ENCODE measurements around the gene TRPM3.

GRCh38 chr9:70542311-70542931, 579.0 kb downstream of the TRPM3 start:
- TF ChIP-seq CTCF (tag by site-specific recombination; IDR thresholded peaks at IDR 0.05), result no peak
- TF ChIP-seq, protein P1, sequence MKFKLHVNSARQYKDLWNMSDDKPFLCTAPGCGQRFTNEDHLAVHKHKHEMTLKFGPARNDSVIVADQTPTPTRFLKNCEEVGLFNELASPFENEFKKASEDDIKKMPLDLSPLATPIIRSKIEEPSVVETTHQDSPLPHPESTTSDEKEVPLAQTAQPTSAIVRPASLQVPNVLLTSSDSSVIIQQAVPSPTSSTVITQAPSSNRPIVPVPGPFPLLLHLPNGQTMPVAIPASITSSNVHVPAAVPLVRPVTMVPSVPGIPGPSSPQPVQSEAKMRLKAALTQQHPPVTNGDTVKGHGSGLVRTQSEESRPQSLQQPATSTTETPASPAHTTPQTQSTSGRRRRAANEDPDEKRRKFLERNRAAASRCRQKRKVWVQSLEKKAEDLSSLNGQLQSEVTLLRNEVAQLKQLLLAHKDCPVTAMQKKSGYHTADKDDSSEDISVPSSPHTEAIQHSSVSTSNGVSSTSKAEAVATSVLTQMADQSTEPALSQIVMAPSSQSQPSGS (tag by site-specific recombination; IDR thresholded peaks at IDR 0.05; ENCODE audit: low read depth), result no peak
- no peak for TF ChIP-seq ZNF302 (tag by site-specific recombination; IDR thresholded peaks at IDR 0.05; ENCODE audit: low read depth)
- TF ChIP-seq ZNF311 (tag by site-specific recombination; IDR thresholded peaks at IDR 0.05; ENCODE audit: borderline replicate concordance), result no peak
- no peak for TF ChIP-seq ZNF175 (tag by site-specific recombination; IDR thresholded peaks at IDR 0.05)
- TF ChIP-seq YY2 (tag by site-specific recombination; IDR thresholded peaks at IDR 0.05), result no peak
- TF ChIP-seq, protein P2, sequence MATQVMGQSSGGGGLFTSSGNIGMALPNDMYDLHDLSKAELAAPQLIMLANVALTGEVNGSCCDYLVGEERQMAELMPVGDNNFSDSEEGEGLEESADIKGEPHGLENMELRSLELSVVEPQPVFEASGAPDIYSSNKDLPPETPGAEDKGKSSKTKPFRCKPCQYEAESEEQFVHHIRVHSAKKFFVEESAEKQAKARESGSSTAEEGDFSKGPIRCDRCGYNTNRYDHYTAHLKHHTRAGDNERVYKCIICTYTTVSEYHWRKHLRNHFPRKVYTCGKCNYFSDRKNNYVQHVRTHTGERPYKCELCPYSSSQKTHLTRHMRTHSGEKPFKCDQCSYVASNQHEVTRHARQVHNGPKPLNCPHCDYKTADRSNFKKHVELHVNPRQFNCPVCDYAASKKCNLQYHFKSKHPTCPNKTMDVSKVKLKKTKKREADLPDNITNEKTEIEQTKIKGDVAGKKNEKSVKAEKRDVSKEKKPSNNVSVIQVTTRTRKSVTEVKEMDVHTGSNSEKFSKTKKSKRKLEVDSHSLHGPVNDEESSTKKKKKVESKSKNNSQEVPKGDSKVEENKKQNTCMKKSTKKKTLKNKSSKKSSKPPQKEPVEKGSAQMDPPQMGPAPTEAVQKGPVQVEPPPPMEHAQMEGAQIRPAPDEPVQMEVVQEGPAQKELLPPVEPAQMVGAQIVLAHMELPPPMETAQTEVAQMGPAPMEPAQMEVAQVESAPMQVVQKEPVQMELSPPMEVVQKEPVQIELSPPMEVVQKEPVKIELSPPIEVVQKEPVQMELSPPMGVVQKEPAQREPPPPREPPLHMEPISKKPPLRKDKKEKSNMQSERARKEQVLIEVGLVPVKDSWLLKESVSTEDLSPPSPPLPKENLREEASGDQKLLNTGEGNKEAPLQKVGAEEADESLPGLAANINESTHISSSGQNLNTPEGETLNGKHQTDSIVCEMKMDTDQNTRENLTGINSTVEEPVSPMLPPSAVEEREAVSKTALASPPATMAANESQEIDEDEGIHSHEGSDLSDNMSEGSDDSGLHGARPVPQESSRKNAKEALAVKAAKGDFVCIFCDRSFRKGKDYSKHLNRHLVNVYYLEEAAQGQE (tag by site-specific recombination; IDR thresholded peaks at IDR 0.05), result no peak
- no peak for TF ChIP-seq PRDM6 (tag by site-specific recombination; IDR thresholded peaks at IDR 0.05)
- TF ChIP-seq ZNF660 (tag by site-specific recombination; IDR thresholded peaks at IDR 0.05), result no peak
- no peak for TF ChIP-seq MYNN (tag by site-specific recombination; IDR thresholded peaks at IDR 0.05; ENCODE audit: borderline replicate concordance)
- TF ChIP-seq ZNF416 (tag by site-specific recombination; IDR thresholded peaks at IDR 0.05), result no peak
